Activated CD8-positive, alpha-beta T cell treated with anti-CD3 and anti-CD28 coated beads for 36 hours (primary cell): ENCODE results near the gene WWC1. TPM values are rescaled to one million over a fixed set of nuclear protein-coding genes. Genes with fewer than 3 reads are reported as not detected.

Experiments
- ATAC-seq: fragments of 200-7000 bp; cut with Tn5 transposase; one replicate; pipeline ENCODE4 v1.10.0; 2021; ENCODE audit warnings: mild to moderate bottlenecking, moderate library complexity
- CTCF ChIA-PET: fragments of 350-600 bp; sonication (Branson Sonifier 250); formaldehyde crosslinking; loops from one replicate; lab custom pipeline; 2021; ENCODE audit warnings: antibody characterized with exemption; lab: Charles Lee
- POLR2A ChIA-PET: fragments of 350-600 bp; sonication (Branson Sonifier 250); formaldehyde crosslinking; loops from one replicate; lab custom pipeline; 2021; ENCODE audit warnings: antibody characterized with exemption; lab: Charles Lee
- DNase-seq: peaks from one replicate; pipeline ENCODE4 v3.0.0-alpha.2; 2020
- H3K27ac Mint-ChIP-seq: one replicate; pipeline ENCODE4 v1.8.0; 2021; ENCODE audit warnings: mild to moderate bottlenecking, mixed read lengths
- H3K27me3 Mint-ChIP-seq: one replicate; pipeline ENCODE4 v1.8.0; 2021; ENCODE audit warnings: mixed read lengths
- H3K36me3 Mint-ChIP-seq: one replicate; pipeline ENCODE4 v1.8.0; 2021; ENCODE audit warnings: low read depth, mixed read lengths
- H3K4me1 Mint-ChIP-seq: one replicate; pipeline ENCODE4 v1.8.0; 2021; ENCODE audit warnings: low read depth, mixed read lengths
- H3K4me3 Mint-ChIP-seq: one replicate; pipeline ENCODE4 v1.8.0; 2021; ENCODE audit warnings: mild to moderate bottlenecking, moderate library complexity, mixed read lengths
- H3K9me3 Mint-ChIP-seq: one replicate; pipeline ENCODE4 v1.8.0; 2021; ENCODE audit warnings: mixed read lengths
- intact Hi-C: fragments of 100-400 bp; cut with micrococcal nuclease; formaldehyde crosslinking; loops from one replicate; pipeline ENCODE4 v1.10.0; 2022
- total RNA-seq, 2 experiments: library from RNA; stranded (reverse); gene quantifications; one replicate each; pipeline ENCODE4 v1.2.3, GENCODE V29; 2021
- TF ChIP-seq, protein P1 (sequence below): fragments of 200-600 bp; IDR thresholded peaks from one replicate; pipeline ENCODE4 v1.8.0; 2022; ENCODE audit warnings: antibody characterized with exemption, mild to moderate bottlenecking

The WWC1 gene
- total RNA-seq, 2 experiments from 2014 or later = 0.45 to 0.47 TPM

DNA sequence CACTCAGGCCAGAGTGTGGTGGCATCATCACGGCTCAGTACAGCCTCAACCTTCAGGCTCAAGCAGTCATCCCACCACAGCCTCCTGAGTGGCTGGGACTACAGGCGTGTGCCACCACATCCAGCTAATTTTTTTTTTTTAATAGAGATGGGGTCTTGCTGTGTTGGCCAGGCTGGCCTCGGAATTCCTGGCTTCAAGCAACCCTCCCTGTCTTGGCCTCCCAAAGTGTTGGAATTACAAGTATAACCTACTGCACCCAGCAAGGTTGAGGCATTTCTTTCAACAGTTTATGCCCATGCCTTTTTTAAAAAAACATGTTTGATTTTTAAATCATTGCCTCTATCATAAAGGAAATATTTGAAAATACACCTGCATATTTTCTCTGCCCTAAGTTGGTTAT is 197.6 kb downstream of the WWC1 start:
- no peaks in the 10 kb centered on the region for H3K9me3 Mint-ChIP-seq
- no peak overlapping the region for H3K4me3 Mint-ChIP-seq
- H3K27ac Mint-ChIP-seq = no peak overlapping the region

DNA sequence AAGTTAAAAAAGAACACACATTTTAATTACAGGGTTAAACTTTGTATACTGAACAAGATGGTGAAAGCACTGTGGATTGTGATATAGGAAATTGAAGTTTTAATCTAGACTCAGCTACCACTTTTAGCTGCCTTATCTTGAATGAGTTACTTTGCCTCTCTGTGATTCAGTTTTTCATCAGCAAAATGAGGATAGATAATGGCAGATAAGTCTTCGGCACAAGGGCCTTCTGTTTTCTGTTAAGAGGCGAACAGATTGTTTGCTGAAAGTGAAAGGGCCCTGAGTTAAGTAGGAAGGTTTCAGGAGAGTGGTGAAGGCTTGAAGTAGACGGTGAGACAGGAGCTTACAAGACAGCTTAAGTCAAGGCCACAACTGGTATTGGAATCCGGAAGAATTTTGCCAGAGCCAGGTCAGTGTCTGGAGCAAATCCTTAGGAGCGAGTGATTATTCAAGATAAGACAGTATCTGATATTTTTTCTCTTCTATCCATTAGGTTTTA is 202.7 kb downstream of the WWC1 start:
- Mint-ChIP-seq H3K27ac (no peak overlapping the region), H3K4me1 (peaks cover 14% of the 10 kb centered on the region), H3K4me3 (no peak overlapping the region), H3K36me3 (peaks cover 59% of the 10 kb centered on the region), H3K27me3 (no peaks in the 10 kb centered on the region), H3K9me3 (no peaks in the 10 kb centered on the region)
- ChIA-PET POLR2A (no interaction called here), CTCF (no interaction called here)
- DNase-seq (no peak), ATAC-seq (no peak)
- intact Hi-C loops = no loop called here
- TF ChIP-seq, protein P1, sequence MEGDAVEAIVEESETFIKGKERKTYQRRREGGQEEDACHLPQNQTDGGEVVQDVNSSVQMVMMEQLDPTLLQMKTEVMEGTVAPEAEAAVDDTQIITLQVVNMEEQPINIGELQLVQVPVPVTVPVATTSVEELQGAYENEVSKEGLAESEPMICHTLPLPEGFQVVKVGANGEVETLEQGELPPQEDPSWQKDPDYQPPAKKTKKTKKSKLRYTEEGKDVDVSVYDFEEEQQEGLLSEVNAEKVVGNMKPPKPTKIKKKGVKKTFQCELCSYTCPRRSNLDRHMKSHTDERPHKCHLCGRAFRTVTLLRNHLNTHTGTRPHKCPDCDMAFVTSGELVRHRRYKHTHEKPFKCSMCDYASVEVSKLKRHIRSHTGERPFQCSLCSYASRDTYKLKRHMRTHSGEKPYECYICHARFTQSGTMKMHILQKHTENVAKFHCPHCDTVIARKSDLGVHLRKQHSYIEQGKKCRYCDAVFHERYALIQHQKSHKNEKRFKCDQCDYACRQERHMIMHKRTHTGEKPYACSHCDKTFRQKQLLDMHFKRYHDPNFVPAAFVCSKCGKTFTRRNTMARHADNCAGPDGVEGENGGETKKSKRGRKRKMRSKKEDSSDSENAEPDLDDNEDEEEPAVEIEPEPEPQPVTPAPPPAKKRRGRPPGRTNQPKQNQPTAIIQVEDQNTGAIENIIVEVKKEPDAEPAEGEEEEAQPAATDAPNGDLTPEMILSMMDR = no peak

More for the DNA sequence above, 197.6 kb downstream of the WWC1 start:
- Mint-ChIP-seq H3K36me3 (peaks cover 51% of the 10 kb centered on the region), H3K27me3 (no peaks in the 10 kb centered on the region), H3K4me1 (peaks cover 36% of the 10 kb centered on the region)
- intact Hi-C loops = loop anchor here (5.0 to 10.0 kb wide), 2 partner anchors 88 to 224 kb away; partner anchors contain the start of gene PANK3
- no peak for DNase-seq
- TF ChIP-seq, protein P1 = no peak
- ATAC-seq = no peak
- CTCF ChIA-PET = no interaction called here
- POLR2A ChIA-PET = no interaction called here

DNA sequence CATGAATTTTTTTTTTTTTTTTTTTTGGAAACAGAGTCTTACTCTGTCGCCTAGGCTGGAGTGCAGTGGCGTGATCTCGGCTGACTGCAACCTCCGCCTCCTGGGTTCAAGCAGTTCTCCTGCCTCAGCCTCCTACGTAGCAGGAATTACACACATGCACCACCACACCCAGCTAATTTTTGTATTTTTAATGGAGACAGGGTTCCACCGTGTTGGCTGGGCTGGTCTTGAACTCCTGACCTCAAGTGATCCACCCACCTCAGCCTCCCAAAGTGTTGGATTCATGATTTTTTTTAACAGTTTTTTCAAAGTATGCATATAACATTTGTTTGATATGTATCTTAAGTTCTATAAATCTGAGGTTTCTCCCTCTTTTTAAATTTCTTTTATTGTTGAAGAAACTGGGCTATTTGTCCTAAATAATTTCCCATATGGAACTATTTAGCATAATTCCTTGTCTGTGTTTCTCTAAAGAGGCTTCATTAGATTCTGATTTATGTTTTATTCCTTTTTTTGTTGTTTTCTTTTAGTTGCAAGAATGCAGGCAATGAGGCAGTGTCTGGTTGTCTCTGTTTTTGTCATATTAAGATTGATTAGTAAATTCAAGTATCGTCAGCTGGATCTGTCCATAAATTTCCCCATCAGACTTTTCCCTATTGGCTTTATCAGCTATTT is 211.3 kb downstream of the WWC1 start:
- Mint-ChIP-seq H3K36me3 (peaks cover 40% of the 10 kb centered on the region), H3K4me3 (no peak overlapping the region), H3K9me3 (no peaks in the 10 kb centered on the region), H3K4me1 (no peaks in the 10 kb centered on the region), H3K27me3 (no peaks in the 10 kb centered on the region), H3K27ac (no peak overlapping the region)
- intact Hi-C loops = no loop called here
- ATAC-seq = no peak
- CTCF ChIA-PET = no interaction called here
- TF ChIP-seq, protein P1 = no peak
- POLR2A ChIA-PET = no interaction called here
- no peak for DNase-seq

DNA sequence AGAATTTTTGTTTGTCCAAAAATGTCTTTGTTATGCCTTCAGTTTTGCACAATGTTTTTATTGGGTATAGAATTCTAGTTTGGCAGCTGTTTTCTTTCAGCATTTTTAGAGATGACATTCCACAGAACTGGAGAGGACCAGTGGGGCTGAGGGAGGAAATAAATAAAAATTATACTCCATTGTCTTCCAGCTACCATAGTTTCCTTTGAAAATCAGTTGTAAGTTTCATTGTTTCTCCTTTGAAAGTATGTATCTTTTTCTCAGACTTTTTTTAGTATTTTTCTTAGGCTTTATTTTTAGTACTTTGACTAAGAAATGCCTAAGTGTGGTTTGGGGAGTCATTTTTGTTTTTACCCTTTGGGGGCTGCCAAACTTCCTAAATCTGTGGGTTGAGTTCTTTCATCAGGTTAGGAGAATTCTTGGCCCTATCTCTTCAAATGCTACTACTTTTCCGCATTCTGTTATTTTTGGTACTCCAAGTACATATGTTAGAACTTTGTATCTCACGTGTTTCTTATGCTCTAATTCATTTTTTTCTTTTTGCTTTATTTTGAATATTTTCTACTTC is 222.5 kb downstream of the WWC1 start:
- CTCF ChIA-PET = no interaction called here

More for the DNA sequence above, 222.5 kb downstream of the WWC1 start:
- intact Hi-C loops = no loop called here
- H3K4me1 Mint-ChIP-seq = no peaks in the 10 kb centered on the region
- no peak overlapping the region for H3K27ac Mint-ChIP-seq
- no peaks in the 10 kb centered on the region for H3K27me3 Mint-ChIP-seq
- no peak for DNase-seq
- peaks cover 6% of the 10 kb centered on the region for H3K9me3 Mint-ChIP-seq
- H3K4me3 Mint-ChIP-seq = no peak overlapping the region
- H3K36me3 Mint-ChIP-seq = peaks cover 79% of the 10 kb centered on the region
- POLR2A ChIA-PET = no interaction called here
- ATAC-seq = no peak
- TF ChIP-seq, protein P1 = no peak

Other genes with a start within 250 kb of the WWC1 start
- gene RARS1, start 194.8 kb downstream of the WWC1 start, total RNA-seq = 100 to 1,000 TPM; 110 to 113 TPM
- under 1 TPM in 1 of 2 experiments, not detected in 1; 0.20 TPM for gene FBLL1, start 237.7 kb downstream of the WWC1 start, total RNA-seq